Measurements from ENCODE around the gene MBNL1. TPM values are rescaled to one million over a fixed set of nuclear protein-coding genes. Genes with fewer than 3 reads are reported as not detected.

MBNL1 gene
- total RNA-seq, 5 donors from 2014 or later (not counting 1 experiment from before 2014, with no cell fraction given), result 408 to 705 (median 423) TPM

DNA sequence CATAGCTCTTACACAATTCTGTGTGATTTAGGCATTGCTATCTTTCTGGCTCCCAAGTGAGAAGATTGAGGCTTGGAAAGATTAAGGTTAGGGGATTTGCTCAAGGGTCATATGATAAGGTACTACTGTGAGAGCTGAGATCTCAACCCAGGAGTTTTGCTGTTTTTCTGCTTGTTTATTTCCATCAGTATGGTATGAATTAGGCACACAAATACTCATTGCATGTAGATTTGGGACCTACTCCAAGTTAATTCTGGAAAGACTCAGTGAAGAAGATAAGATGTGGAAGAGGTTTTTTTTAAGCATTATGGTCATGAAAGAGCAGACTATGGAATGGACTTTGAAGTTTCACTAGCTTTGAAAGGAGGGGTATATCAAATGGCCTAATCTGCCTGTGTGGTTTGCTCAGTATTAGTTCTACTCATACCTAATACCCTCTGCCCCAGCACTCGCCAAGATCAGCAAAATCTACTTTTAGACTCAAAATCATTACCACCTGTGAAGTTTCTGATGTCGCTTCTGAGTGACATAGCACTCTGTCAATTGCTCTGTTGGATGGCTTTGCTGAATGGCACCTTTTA is 12.5 kb downstream of the MBNL1 start:
- peak in 1 of 4 experiments; percentile 4 for ATAC-seq (replicated peaks in 1 of 4)
- H3K36me3 Mint-ChIP-seq, result no peaks in the 10 kb centered on the region
- peaks cover 14 to 83% of the 10 kb centered on the region in 2 experiments for H3K4me1 ChIP-seq (ENCODE audit: control insufficient read depth in 1 of 2, extremely low read depth in 1 of 2, insufficient read depth in 2 of 2, low read length in 2 of 2)
- CTCF ChIA-PET, result interaction anchor here (0.7 to 1.2 kb wide), 7 partner anchors 8 to 166 kb away, joined by 3 to 6 read pairs (median 3); no protein-coding TSS in a partner anchor
- peak overlapping the region; percentile 65 for H3K27ac ChIP-seq (ENCODE audit: low read length)
- no peak for DNase-seq
- H3K36me3 ChIP-seq (ENCODE audit: control insufficient read depth in 2 of 2, extremely low read depth in 1 of 2, insufficient read depth in 1 of 2, low read length in 1 of 2), result no peaks in the 10 kb centered on the region
- peaks cover 82 to 93% (median 84%) of the 10 kb centered on the region in 3 donors for H3K4me1 Mint-ChIP-seq
- H3K4me3 Mint-ChIP-seq, result peak overlapping the region; percentile 52 to 69 (median 64)
- H3K27ac Mint-ChIP-seq, result peak overlapping the region; percentile 73 to 78
- peak overlapping the region; percentile 13 to 38 for H3K4me3 ChIP-seq (ENCODE audit: control insufficient read depth in 1 of 2, extremely low read depth in 1 of 2, low read length in 1 of 2)
- H3K27me3 Mint-ChIP-seq, result no peaks in the 10 kb centered on the region
- WGBS (ENCODE audit: insufficient coverage), result 0% methylated on average over 2 of the region's 2 CpGs
- H3K9me3 ChIP-seq, result no peaks in the 10 kb centered on the region
- POLR2A ChIA-PET, result interaction anchor here (0.5 to 1.8 kb wide), 13 partner anchors 9 to 118 kb away, joined by 3 to 16 read pairs (median 4); no protein-coding TSS in a partner anchor
- H3K9me3 Mint-ChIP-seq, result no peaks in the 10 kb centered on the region
- no peaks in the 10 kb centered on the region for H3K27me3 ChIP-seq (replicated peaks in 1 of 2; ENCODE audit: control insufficient read depth in 2 of 2, extremely low read depth in 1 of 2, insufficient read depth in 2 of 2, low read length in 1 of 2)

DNA sequence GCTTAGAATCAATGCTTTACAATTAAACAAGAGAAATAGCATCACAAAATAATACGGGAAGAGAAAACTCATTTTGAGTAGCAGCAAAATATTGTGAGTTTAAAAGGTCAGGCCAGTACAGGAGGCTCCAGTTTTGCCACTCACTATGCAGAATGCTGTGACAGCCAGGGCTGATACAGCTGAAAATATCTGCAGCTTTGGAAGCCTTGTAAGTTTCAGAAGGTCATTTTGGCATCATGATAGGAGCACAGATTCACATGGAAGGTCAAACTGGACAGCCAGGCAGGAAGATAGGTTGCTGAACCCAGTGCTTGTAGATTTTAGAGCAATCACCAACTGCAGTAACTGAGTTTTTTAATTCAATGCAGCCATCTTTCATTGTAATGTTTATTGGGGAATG is 14.1 kb downstream of the MBNL1 start:
- Mint-ChIP-seq H3K36me3 (no peaks in the 10 kb centered on the region), H3K4me3 (peak overlapping the region; percentile 46 to 71 (median 54)), H3K27ac (peak overlapping the region; percentile 79 to 83), H3K27me3 (no peaks in the 10 kb centered on the region), H3K4me1 (peaks cover 82 to 90% (median 84%) of the 10 kb centered on the region in 3 donors), H3K9me3 (no peaks in the 10 kb centered on the region)
- H3K4me1 ChIP-seq (ENCODE audit: control insufficient read depth in 1 of 2, extremely low read depth in 1 of 2, insufficient read depth in 2 of 2, low read length in 2 of 2), result peaks cover 19 to 81% of the 10 kb centered on the region in 2 experiments
- no CpG with 5 or more reads among the region's 1 CpG for WGBS (ENCODE audit: insufficient coverage)
- no peak for ATAC-seq (replicated peaks in 1 of 4)
- H3K27me3 ChIP-seq (replicated peaks in 1 of 2; ENCODE audit: control insufficient read depth in 2 of 2, extremely low read depth in 1 of 2, insufficient read depth in 2 of 2, low read length in 1 of 2), result no peaks in the 10 kb centered on the region
- no peak overlapping the region for H3K4me3 ChIP-seq (ENCODE audit: control insufficient read depth in 1 of 2, extremely low read depth in 1 of 2, low read length in 1 of 2)
- POLR2A ChIA-PET, result interaction anchor here (0.6 to 1.8 kb wide), 6 partner anchors 13 to 182 kb away, joined by 3 to 15 read pairs (median 4); no protein-coding TSS in a partner anchor
- no peaks in the 10 kb centered on the region for H3K9me3 ChIP-seq
- H3K27ac ChIP-seq (ENCODE audit: low read length), result peak overlapping the region; percentile 63
- CTCF ChIA-PET, result interaction anchor here (0.5 to 3.0 kb wide), 7 partner anchors 9 to 39 kb away, joined by 3 to 9 read pairs (median 4); no protein-coding TSS in a partner anchor
- no peak for DNase-seq
- no peaks in the 10 kb centered on the region for H3K36me3 ChIP-seq (ENCODE audit: control insufficient read depth in 2 of 2, extremely low read depth in 1 of 2, insufficient read depth in 1 of 2, low read length in 1 of 2)

DNA sequence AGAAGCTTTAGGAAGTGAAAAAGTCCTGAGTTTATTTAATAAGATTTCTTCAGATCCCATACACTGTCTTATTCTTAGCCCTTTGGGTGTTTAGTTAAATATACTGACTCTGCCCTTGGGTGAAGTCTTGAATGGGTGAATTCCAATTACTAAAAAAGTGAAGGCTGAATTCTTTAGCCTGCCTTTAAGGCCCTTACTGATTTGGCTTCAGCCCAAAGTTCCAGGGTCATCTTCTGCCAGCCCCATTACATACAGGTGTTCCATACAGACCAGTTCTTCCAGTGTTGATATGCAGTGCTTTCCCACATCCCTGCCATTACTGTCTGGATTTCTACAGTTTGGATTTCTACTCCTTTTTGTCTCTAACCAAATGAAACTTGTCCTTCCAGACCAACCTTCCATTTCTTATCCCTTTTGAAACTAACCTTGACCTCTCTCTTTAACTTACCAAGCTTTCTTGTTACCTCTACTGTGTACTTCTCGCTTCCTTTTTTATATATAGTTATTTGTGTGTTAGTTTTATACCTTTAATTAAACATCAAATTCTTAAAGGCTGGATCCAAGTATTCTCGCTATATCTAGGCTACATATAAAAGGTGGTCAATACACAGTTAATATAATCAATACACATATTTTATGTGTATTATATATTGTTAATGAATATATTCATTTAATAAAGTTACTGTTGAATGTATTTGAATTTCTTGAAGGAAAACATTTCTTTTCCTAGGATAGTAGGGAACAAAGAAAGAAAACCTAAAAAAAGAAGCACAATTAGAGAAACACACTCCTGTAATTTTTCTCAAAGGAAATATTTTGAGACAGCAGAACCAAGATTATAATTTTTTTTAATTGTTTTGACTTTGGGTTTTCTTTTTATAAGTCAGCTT is 15.0 kb downstream of the MBNL1 start:
- Histone ChIP-seq H3K27me3 (replicated peaks in 1 of 2; ENCODE audit: control insufficient read depth in 2 of 2, extremely low read depth in 1 of 2, insufficient read depth in 2 of 2, low read length in 1 of 2) (no peaks in the 10 kb centered on the region), H3K4me3 (ENCODE audit: control insufficient read depth in 1 of 2, extremely low read depth in 1 of 2, low read length in 1 of 2) (no peak overlapping the region), H3K36me3 (ENCODE audit: control insufficient read depth in 2 of 2, extremely low read depth in 1 of 2, insufficient read depth in 1 of 2, low read length in 1 of 2) (no peaks in the 10 kb centered on the region), H3K4me1 (ENCODE audit: control insufficient read depth in 1 of 2, extremely low read depth in 1 of 2, insufficient read depth in 2 of 2, low read length in 2 of 2) (peaks cover 23 to 80% of the 10 kb centered on the region in 2 experiments), H3K9me3 (no peaks in the 10 kb centered on the region), H3K27ac (ENCODE audit: low read length) (peak overlapping the region; percentile 63)
- H3K9me3 Mint-ChIP-seq, result no peaks in the 10 kb centered on the region
- DNase-seq (no peak), ATAC-seq (replicated peaks in 1 of 4) (no peak)
- ChIA-PET POLR2A (interaction anchor here (0.8 to 2.6 kb wide), 8 partner anchors 9 to 40 kb away, joined by 3 to 15 read pairs (median 6); partner anchors contain the start of gene MBNL1 (in 1 of the 2)), CTCF (interaction anchor here in 1 of 2 donors (0.7 to 3.0 kb wide), 10 partner anchors 8 to 100 kb away, joined by 3 to 9 read pairs (median 4); no protein-coding TSS in a partner anchor)
- no peaks in the 10 kb centered on the region for H3K27me3 Mint-ChIP-seq
- H3K4me1 Mint-ChIP-seq, result peaks cover 83 to 91% (median 85%) of the 10 kb centered on the region in 3 donors
- no CpG with 5 or more reads among the region's 2 CpGs for WGBS (ENCODE audit: insufficient coverage)
- peak overlapping the region; percentile 54 to 71 (median 59) for H3K4me3 Mint-ChIP-seq
- H3K27ac Mint-ChIP-seq, result peak overlapping the region; percentile 79 to 83
- no peaks in the 10 kb centered on the region for H3K36me3 Mint-ChIP-seq

DNA sequence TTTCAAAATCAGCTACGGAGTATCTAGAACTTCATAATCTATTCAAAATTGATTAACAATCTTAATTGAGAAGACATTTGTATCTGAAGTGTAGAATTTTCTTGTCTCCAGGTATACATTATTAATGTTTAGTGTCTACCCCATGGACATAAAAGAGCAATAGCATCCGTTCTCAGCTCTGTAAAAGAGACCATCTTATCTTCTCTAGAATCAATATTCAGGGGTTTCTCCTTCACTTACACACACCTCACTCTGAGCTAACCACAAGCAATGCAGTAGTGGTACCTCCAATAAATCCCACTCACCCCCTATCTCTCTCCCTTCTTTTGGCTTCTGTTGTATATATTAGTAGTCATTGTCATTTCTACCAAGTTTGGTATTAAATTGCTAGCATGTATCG is 16.2 kb downstream of the MBNL1 start:
- DNase-seq, result peak in 1 of 35 experiments; percentile 63
- H3K27ac ChIP-seq (ENCODE audit: low read length), result peak overlapping the region; percentile 63
- H3K9me3 Mint-ChIP-seq, result no peaks in the 10 kb centered on the region

DNA sequence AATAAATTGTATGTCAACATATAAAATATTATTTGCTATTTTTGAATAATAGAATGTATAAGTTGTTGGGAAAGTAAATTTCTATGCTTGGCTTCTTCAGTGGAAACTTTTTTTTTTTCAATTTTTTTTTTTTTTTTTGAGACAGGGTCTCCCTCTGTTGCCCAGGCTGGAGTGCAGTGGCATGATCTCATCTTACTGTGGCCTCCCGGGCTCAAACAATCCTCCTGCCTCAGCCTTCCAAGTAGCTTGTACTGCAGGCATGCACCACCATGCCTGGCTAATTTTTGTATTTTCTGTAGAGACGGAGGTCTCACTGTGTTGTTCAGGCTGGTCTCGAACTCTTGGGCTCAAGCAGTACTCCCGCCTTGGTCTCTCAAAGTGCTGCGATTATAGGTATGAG is 16.8 kb downstream of the MBNL1 start:
- 100% methylated on average over 1 of the region's 5 CpGs for WGBS (ENCODE audit: insufficient coverage)
- Histone ChIP-seq H3K36me3 (ENCODE audit: control insufficient read depth in 2 of 2, extremely low read depth in 1 of 2, insufficient read depth in 1 of 2, low read length in 1 of 2) (no peaks in the 10 kb centered on the region), H3K4me3 (ENCODE audit: control insufficient read depth in 1 of 2, extremely low read depth in 1 of 2, low read length in 1 of 2) (no peak overlapping the region), H3K27me3 (replicated peaks in 1 of 2; ENCODE audit: control insufficient read depth in 2 of 2, extremely low read depth in 1 of 2, insufficient read depth in 2 of 2, low read length in 1 of 2) (no peaks in the 10 kb centered on the region), H3K4me1 (ENCODE audit: control insufficient read depth in 1 of 2, extremely low read depth in 1 of 2, insufficient read depth in 2 of 2, low read length in 2 of 2) (peaks cover 23 to 69% of the 10 kb centered on the region in 2 experiments), H3K27ac (ENCODE audit: low read length) (peak overlapping the region; percentile 63), H3K9me3 (no peaks in the 10 kb centered on the region)
- CTCF ChIA-PET, result interaction anchor here (0.5 to 3.0 kb wide), 8 partner anchors 10 to 158 kb away, joined by 3 to 9 read pairs (median 3); no protein-coding TSS in a partner anchor
- H3K27ac Mint-ChIP-seq, result peak overlapping the region; percentile 82 to 85
- ATAC-seq (replicated peaks in 1 of 4), result no peak
- POLR2A ChIA-PET, result interaction anchor here (0.6 to 2.6 kb wide), 11 partner anchors 9 to 85 kb away, joined by 3 to 15 read pairs (median 5); partner anchors contain the start of gene MBNL1 (in 1 of the 2)
- H3K36me3 Mint-ChIP-seq, result peaks cover 3% of the 10 kb centered on the region
- no peaks in the 10 kb centered on the region for H3K9me3 Mint-ChIP-seq
- no peaks in the 10 kb centered on the region for H3K27me3 Mint-ChIP-seq
- peaks cover 83 to 91% (median 87%) of the 10 kb centered on the region in 3 donors for H3K4me1 Mint-ChIP-seq
- peak overlapping the region; percentile 59 to 71 (median 65) for H3K4me3 Mint-ChIP-seq
- DNase-seq, result no peak

More for the DNA sequence above, 16.2 kb downstream of the MBNL1 start:
- H3K27me3 Mint-ChIP-seq, result no peaks in the 10 kb centered on the region
- H3K4me1 ChIP-seq (ENCODE audit: control insufficient read depth in 1 of 2, extremely low read depth in 1 of 2, insufficient read depth in 2 of 2, low read length in 2 of 2), result peaks cover 23 to 71% of the 10 kb centered on the region in 2 experiments
- peak overlapping the region; percentile 59 to 72 (median 71) for H3K4me3 Mint-ChIP-seq
- peak overlapping the region; percentile 82 to 85 for H3K27ac Mint-ChIP-seq
- H3K9me3 ChIP-seq, result no peaks in the 10 kb centered on the region
- no peaks in the 10 kb centered on the region for H3K36me3 Mint-ChIP-seq
- WGBS (ENCODE audit: insufficient coverage), result no CpG with 5 or more reads among the region's 3 CpGs
- no peaks in the 10 kb centered on the region for H3K36me3 ChIP-seq (ENCODE audit: control insufficient read depth in 2 of 2, extremely low read depth in 1 of 2, insufficient read depth in 1 of 2, low read length in 1 of 2)
- H3K4me1 Mint-ChIP-seq, result peaks cover 83 to 91% (median 87%) of the 10 kb centered on the region in 3 donors
- H3K27me3 ChIP-seq (replicated peaks in 1 of 2; ENCODE audit: control insufficient read depth in 2 of 2, extremely low read depth in 1 of 2, insufficient read depth in 2 of 2, low read length in 1 of 2), result no peaks in the 10 kb centered on the region
- peak; percentile 69 to 82 (median 78) for ATAC-seq (replicated peaks in 1 of 4)
- CTCF ChIA-PET, result interaction anchor here (0.5 to 3.0 kb wide), 8 partner anchors 21 to 159 kb away, joined by 3 to 9 read pairs (median 3); no protein-coding TSS in a partner anchor
- POLR2A ChIA-PET, result interaction anchor here (0.6 to 2.6 kb wide), 14 partner anchors 8 to 103 kb away, joined by 3 to 15 read pairs (median 3); partner anchors contain the start of gene MBNL1 (in 1 of the 2)
- no peak overlapping the region for H3K4me3 ChIP-seq (ENCODE audit: control insufficient read depth in 1 of 2, extremely low read depth in 1 of 2, low read length in 1 of 2)
